BLaER1 treated with 17β-estradiol and CSF1 and Interleukin-3, amounts not matched to agents 10 nM and 100 nM (cell line): ENCODE results near the gene RAB8A.

Experiments used
- H3K27ac ChIP-seq, 11 experiments: shearing (Covaris generic); formaldehyde crosslinking; 2 replicates each; pipeline ENCODE4 v1.8.1; 2022
- H3K27me3 ChIP-seq, 11 experiments: shearing (Covaris generic); formaldehyde crosslinking; 2 replicates each; pipeline ENCODE4 v1.8.1; 2022
- H3K36me3 ChIP-seq, 11 experiments: shearing (Covaris generic); formaldehyde crosslinking; 2 replicates each; pipeline ENCODE4 v1.8.1; 2022
- H3K4me1 ChIP-seq, 10 experiments: shearing (Covaris generic); formaldehyde crosslinking; 2 replicates each; pipeline ENCODE4 v1.8.1; 2022
- H3K4me2 ChIP-seq, 11 experiments: shearing (Covaris generic); formaldehyde crosslinking; 2 replicates each; pipeline ENCODE4 v1.8.1; 2022
- H3K4me3 ChIP-seq, 10 experiments: shearing (Covaris generic); formaldehyde crosslinking; 2 replicates each; pipeline ENCODE4 v1.8.1; 2022
- H3K9ac ChIP-seq, 11 experiments: shearing (Covaris generic); formaldehyde crosslinking; 2 replicates each; pipeline ENCODE4 v1.8.1; 2022
- H3K9me3 ChIP-seq, 11 experiments: shearing (Covaris generic); formaldehyde crosslinking; replicated peaks in 1 of 11; 2 replicates each; pipeline ENCODE4 v1.8.1; 2022
- H4K20me1 ChIP-seq, 11 experiments: shearing (Covaris generic); formaldehyde crosslinking; 2 replicates each; pipeline ENCODE4 v1.8.1; 2022
- Cebpa-rat ChIP-seq, 11 experiments: shearing (Covaris generic); IDR thresholded peaks; 2 replicates each; pipeline ENCODE4 v1.8.1; 2022

The RAB8A gene

GRCh38 chr19:16134510-16134909, 22.8 kb downstream of the RAB8A start:
- Histone ChIP-seq H3K27ac (peak overlapping the region in 8 of 11 experiments; percentile 10 to 77 (median 70); a peak in 9 of 22 replicates), H3K9ac (peak overlapping the region in 5 of 11 experiments; percentile 0 to 40 (median 17); a peak in 5 of 22 replicates), H3K4me2 (peak overlapping the region in 9 of 11 experiments; percentile 63 to 86 (median 79); a peak in 17 of 22 replicates), H3K36me3 (peaks cover 49 to 72% (median 63%) of the 10 kb centered on the region in 11 experiments), H4K20me1 (peaks cover 0 to 15% (median 0%) of the 10 kb centered on the region in 11 experiments; a peak in 1 of 22 replicates), H3K4me3 (no peak overlapping the region; a peak in 1 of 20 replicates), H3K27me3 (no peaks in the 10 kb centered on the region), H3K4me1 (peaks cover 22 to 98% (median 94%) of the 10 kb centered on the region in 10 experiments), H3K9me3 (peaks cover 4 to 27% (median 12%) of the 10 kb centered on the region in 11 experiments; a peak in 16 of 22 replicates)
- no peak for TF ChIP-seq Cebpa-rat (IDR thresholded peaks at IDR 0.05)

DNA sequence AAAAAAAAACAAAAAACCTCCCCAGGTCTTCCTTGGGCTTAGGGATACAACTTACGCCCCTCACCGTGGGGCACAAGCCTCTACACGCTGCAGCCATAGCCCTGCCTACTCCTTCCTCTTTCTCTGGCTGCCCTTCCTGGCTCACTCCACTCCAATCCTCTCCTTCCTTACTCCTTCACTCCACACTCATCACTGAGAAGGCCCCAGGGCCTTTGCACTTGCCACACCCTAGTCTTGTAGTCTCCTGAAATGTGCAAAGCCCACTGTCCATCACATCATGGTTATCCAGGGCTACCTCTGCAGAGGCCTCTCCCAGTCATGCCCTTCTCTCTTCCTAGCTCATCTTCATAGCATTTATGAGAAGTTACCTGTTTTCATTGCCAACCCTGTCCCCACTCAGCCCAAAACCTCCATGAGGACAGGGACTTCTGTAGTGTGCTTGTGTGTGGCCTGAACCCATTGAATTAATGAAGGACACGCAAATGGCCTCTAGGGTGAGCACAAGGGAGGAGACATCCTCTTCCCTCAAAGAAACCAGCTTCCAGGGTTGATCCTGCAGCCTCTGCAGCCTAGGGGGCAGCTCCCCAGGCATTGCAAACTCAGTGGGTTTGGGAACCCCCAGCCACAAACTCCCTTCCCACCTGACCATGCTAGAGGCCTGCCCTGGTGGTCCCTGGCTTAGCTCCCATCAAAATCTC, 23.9 kb downstream of the RAB8A start:
- Histone ChIP-seq H3K36me3 (peaks cover 38 to 61% (median 52%) of the 10 kb centered on the region in 11 experiments), H3K4me1 (peaks cover 32 to 98% (median 94%) of the 10 kb centered on the region in 10 experiments), H3K27ac (peak overlapping the region in 8 of 11 experiments; percentile 9 to 75 (median 41); a peak in 13 of 22 replicates), H3K27me3 (no peaks in the 10 kb centered on the region), H3K9ac (peak overlapping the region in 4 of 11 experiments; percentile 10 to 37 (median 16); a peak in 4 of 22 replicates), H3K4me3 (peak overlapping the region in 1 of 10 experiments; percentile 51; a peak in 1 of 20 replicates), H4K20me1 (peaks cover 0 to 9% (median 0%) of the 10 kb centered on the region in 11 experiments; a peak in 1 of 22 replicates), H3K9me3 (peaks cover 4 to 27% (median 12%) of the 10 kb centered on the region in 11 experiments; a peak in 16 of 22 replicates), H3K4me2 (peak overlapping the region in 10 of 11 experiments; percentile 10 to 83 (median 74); a peak in 16 of 22 replicates)
- TF ChIP-seq Cebpa-rat (IDR thresholded peaks at IDR 0.05): no peak

DNA sequence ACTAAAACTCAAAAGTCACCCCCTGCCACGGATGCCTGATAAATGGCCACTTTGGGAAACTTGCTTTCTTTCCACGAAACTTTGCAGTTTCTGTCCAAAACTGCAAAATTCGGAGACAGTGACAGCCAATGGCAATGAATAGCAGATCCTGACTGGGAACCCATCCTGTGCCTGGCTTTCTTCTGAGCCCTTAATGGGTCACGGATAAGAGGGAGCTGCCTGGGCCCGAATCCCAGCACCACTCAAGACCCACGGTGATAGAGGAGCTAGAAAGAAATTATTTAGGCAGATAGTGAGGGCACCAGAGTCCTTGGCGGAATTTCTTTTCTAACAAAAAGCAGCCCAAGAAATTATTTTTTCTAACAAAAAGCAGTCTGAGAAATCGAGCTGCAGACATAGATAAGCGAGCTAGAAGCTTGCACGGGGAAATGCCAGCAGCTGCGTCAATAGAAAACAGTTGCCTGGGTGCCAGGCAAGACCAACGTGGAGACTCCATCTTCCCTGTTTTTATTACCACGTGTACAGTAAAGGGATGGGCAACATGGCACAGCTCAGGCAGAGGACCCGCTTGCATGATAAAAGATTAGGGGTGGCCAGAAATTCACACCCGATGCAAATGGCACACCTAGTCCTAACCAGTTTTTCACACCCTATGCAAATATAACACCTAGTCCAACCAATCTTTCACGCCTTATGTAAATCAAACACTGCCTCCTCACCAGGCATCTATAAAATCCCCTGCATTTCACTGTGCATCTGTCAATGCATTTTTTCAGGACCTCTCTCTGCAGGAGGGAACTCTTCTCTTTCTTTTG, 24.7 kb downstream of the RAB8A start:
- 0 out of 20 replicates have a peak overlapping the region, but pooled peaks of 1 of the 10 experiments have one; percentile 37 for H3K4me3 ChIP-seq
- H3K4me2 ChIP-seq: peak overlapping the region in 10 of 11 experiments; percentile 10 to 83 (median 74); a peak in 17 of 22 replicates
- H3K27me3 ChIP-seq: no peaks in the 10 kb centered on the region
- peaks cover 30 to 53% (median 44%) of the 10 kb centered on the region in 11 experiments for H3K36me3 ChIP-seq
- H3K4me1 ChIP-seq: peaks cover 41 to 100% (median 98%) of the 10 kb centered on the region in 10 experiments
- no peak for TF ChIP-seq Cebpa-rat (IDR thresholded peaks at IDR 0.05)
- peak overlapping the region in 6 of 11 experiments; percentile 10 to 37 (median 19); a peak in 6 of 22 replicates for H3K9ac ChIP-seq
- H3K9me3 ChIP-seq: peaks cover 0 to 18% (median 6%) of the 10 kb centered on the region in 11 experiments; a peak in 15 of 22 replicates
- H4K20me1 ChIP-seq: 0 out of 22 replicates have a peak, but pooled peaks cover 0 to 9% (median 0%) of the 10 kb centered on the region in 11 experiments
- H3K27ac ChIP-seq: peak overlapping the region in 8 of 11 experiments; percentile 9 to 75 (median 41); a peak in 14 of 22 replicates

- Histone ChIP-seq H3K36me3 (peaks cover 0 to 19% (median 11%) of the 10 kb centered on the region in 11 experiments; a peak in 17 of 22 replicates), H3K27me3 (no peaks in the 10 kb centered on the region), H3K4me2 (peak overlapping the region; percentile 69 to 94 (median 83)), H3K4me1 (peaks cover 60 to 100% (median 97%) of the 10 kb centered on the region in 10 experiments), H3K27ac (peak overlapping the region; percentile 2 to 95 (median 89); a peak in 20 of 22 replicates), H3K4me3 (peak overlapping the region in 6 of 10 experiments; percentile 9 to 63 (median 36); a peak in 9 of 20 replicates), H4K20me1 (no peaks in the 10 kb centered on the region), H3K9me3 (peaks cover 0 to 23% (median 0%) of the 10 kb centered on the region in 11 experiments; a peak in 8 of 22 replicates), H3K9ac (peak overlapping the region in 10 of 11 experiments; percentile 40 to 79 (median 74); a peak in 20 of 22 replicates)
- peak in 9 of 11 experiments; percentile 22 to 78 (median 69); a peak in 11 of 22 replicates for TF ChIP-seq Cebpa-rat (IDR thresholded peaks at IDR 0.05)
Observed at GRCh38 chr19:16139752-16140151, 28.1 kb downstream of the RAB8A start.

DNA sequence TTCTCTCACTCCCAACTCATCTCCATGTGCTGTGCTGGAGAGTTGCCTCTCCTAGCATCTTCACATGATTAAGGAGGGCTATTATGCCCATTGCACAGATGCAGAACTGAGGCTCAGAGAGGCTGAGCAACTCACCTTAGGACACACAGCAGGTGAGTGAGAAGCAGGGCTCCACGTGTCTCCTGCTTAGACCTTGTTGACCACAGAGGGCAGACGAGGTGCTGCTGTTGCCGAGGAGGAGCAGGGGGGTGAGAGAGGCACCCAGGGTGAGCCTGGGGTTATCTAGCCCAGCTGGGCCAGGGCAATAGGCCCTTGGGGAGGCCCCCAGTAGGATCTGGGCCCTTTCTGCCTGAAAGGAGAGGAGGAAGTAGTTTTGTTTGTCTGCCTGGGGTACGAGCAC, 29.4 kb downstream of the RAB8A start:
- Histone ChIP-seq H3K4me1 (peaks cover 61 to 100% (median 96%) of the 10 kb centered on the region in 10 experiments), H3K9me3 (peaks cover 0 to 23% (median 0%) of the 10 kb centered on the region in 11 experiments; a peak in 8 of 22 replicates), H3K36me3 (peaks cover 0 to 7% (median 0%) of the 10 kb centered on the region in 11 experiments; a peak in 3 of 22 replicates), H3K4me3 (no peak overlapping the region), H3K4me2 (peak overlapping the region; percentile 69 to 94 (median 83)), H3K27me3 (no peaks in the 10 kb centered on the region), H3K27ac (peak overlapping the region; percentile 80 to 95 (median 89); a peak in 21 of 22 replicates), H4K20me1 (no peaks in the 10 kb centered on the region), H3K9ac (peak overlapping the region; percentile 31 to 79 (median 73); a peak in 19 of 22 replicates)
- no peak for TF ChIP-seq Cebpa-rat (IDR thresholded peaks at IDR 0.05)

GRCh38 chr19:16142032-16142580, 30.4 kb downstream of the RAB8A start:
- Histone ChIP-seq H3K4me2 (peak overlapping the region; percentile 69 to 94 (median 83)), H3K4me3 (peak overlapping the region in 4 of 10 experiments; percentile 0 to 58 (median 14); a peak in 1 of 20 replicates), H3K27me3 (no peaks in the 10 kb centered on the region), H3K4me1 (peaks cover 71 to 100% (median 96%) of the 10 kb centered on the region in 10 experiments), H3K9ac (peak overlapping the region; percentile 54 to 79 (median 73); a peak in 18 of 22 replicates), H4K20me1 (no peaks in the 10 kb centered on the region), H3K9me3 (peaks cover 0 to 23% (median 0%) of the 10 kb centered on the region in 11 experiments; a peak in 8 of 22 replicates), H3K36me3 (peaks cover 0 to 11% (median 0%) of the 10 kb centered on the region in 11 experiments; a peak in 3 of 22 replicates), H3K27ac (peak overlapping the region; percentile 80 to 95 (median 89); a peak in 21 of 22 replicates)
- peak in 5 of 11 experiments; percentile 22 to 61 (median 37); a peak in 2 of 22 replicates for TF ChIP-seq Cebpa-rat (IDR thresholded peaks at IDR 0.05)

GRCh38 chr19:16143399-16144215, 31.9 kb downstream of the RAB8A start, which contains the start of gene HSH2D:
Gene HSH2D, plus strand, starts transcription at chr19:16143685. Its CDS starts 5,066 bp downstream, at chr19:16148751.
- Histone ChIP-seq H4K20me1 (no peaks in the 10 kb centered on the region), H3K9ac (peak within 1 kb of the TSS; percentile 64 to 79 (median 73); a peak in 21 of 22 replicates), H3K27ac (peak within 1 kb of the TSS; percentile 80 to 95 (median 89)), H3K4me3 (peak within 1 kb of the TSS; percentile 20 to 68 (median 53); a peak in 18 of 20 replicates), H3K36me3 (peaks cover 0 to 19% (median 0%) of the 10 kb centered on the region in 11 experiments; a peak in 6 of 22 replicates), H3K27me3 (no peaks in the 10 kb centered on the region), H3K4me1 (peaks cover 84 to 100% (median 99%) of the 10 kb centered on the region in 10 experiments), H3K4me2 (peak within 1 kb of the TSS; percentile 69 to 94 (median 83)), H3K9me3 (peaks cover 0 to 12% (median 0%) of the 10 kb centered on the region in 11 experiments; a peak in 7 of 22 replicates)
- TF ChIP-seq Cebpa-rat (IDR thresholded peaks at IDR 0.05): no peak
